GM19397 (cell line): Measurements from ENCODE around the gene AP3M1.
A peak's percentile ranks its signal among the peaks of the same experiment; 100 is the strongest.

ENCODE experiments used
- ATAC-seq: cut with Tn5 transposase; IDR thresholded peaks from one replicate; pipeline ENCODE4 v1.9.1; 2021; ENCODE audit warnings: mild to moderate bottlenecking, moderate library complexity; ENCODE audit not compliant: unreplicated experiment

Gene AP3M1

GRCh38 chr10:74117738-74118137 lies 32.9 kb downstream of the AP3M1 start:
- no peak for ATAC-seq

- no peak for ATAC-seq
These were observed 36.6 kb downstream of the AP3M1 start for GRCh38 chr10:74114041-74114448.

GRCh38 chr10:74113546-74113945 lies 37.1 kb downstream of the AP3M1 start:
- no peak for ATAC-seq

GRCh38 chr10:74111799-74112198 lies 38.8 kb downstream of the AP3M1 start:
- no peak for ATAC-seq

GRCh38 chr10:74110120-74110519 lies 40.5 kb downstream of the AP3M1 start:
- ATAC-seq, result no peak

GRCh38 chr10:74109452-74109851 lies 41.2 kb downstream of the AP3M1 start:
- no peak for ATAC-seq

- no peak for ATAC-seq
These were observed 43.2 kb downstream of the AP3M1 start for GRCh38 chr10:74107391-74107790.

GRCh38 chr10:74104996-74105395 lies 45.6 kb downstream of the AP3M1 start:
- no peak for ATAC-seq

GRCh38 chr10:74104480-74104879 lies 46.1 kb downstream of the AP3M1 start:
- no peak for ATAC-seq

GRCh38 chr10:74103560-74104258 lies 46.9 kb downstream of the AP3M1 start:
- ATAC-seq, result no peak

- no peak for ATAC-seq
These were observed 50.8 kb downstream of the AP3M1 start for GRCh38 chr10:74099836-74100235.

GRCh38 chr10:74099420-74099819 lies 51.2 kb downstream of the AP3M1 start:
- ATAC-seq, result no peak

GRCh38 chr10:74097776-74098175 lies 52.9 kb downstream of the AP3M1 start:
- no peak for ATAC-seq

- ATAC-seq, result peak; percentile 82
These were observed 53.9 kb downstream of the AP3M1 start for GRCh38 chr10:74096777-74097176.

- ATAC-seq, result no peak
These were observed 56.4 kb downstream of the AP3M1 start for GRCh38 chr10:74094231-74094630.

GRCh38 chr10:74093530-74094164 lies 57.0 kb downstream of the AP3M1 start:
- ATAC-seq, result no peak

GRCh38 chr10:74092372-74092771 lies 58.3 kb downstream of the AP3M1 start:
- no peak for ATAC-seq

- ATAC-seq, result no peak
These were observed 61.9 kb downstream of the AP3M1 start for GRCh38 chr10:74088722-74089121.

- no peak for ATAC-seq
These were observed 64.3 kb downstream of the AP3M1 start for GRCh38 chr10:74086317-74086716.

- no peak for ATAC-seq
These were observed 65.7 kb downstream of the AP3M1 start for GRCh38 chr10:74084955-74085354.

- ATAC-seq, result no peak
These were observed 67.3 kb downstream of the AP3M1 start for GRCh38 chr10:74083304-74083703.

GRCh38 chr10:74081941-74082718 lies 68.5 kb downstream of the AP3M1 start:
- ATAC-seq, result no peak
